ENCODE results near the gene CHRNA4. TPM values are rescaled to one million over a fixed set of nuclear protein-coding genes. Genes with fewer than 3 reads are reported as not detected.

The CHRNA4 gene
- total and polyA plus RNA-seq, 2 donors (not counting 3 experiments of a cell fraction or from before 2014, with no cell fraction given): not detected

GRCh38 chr20:63348828-63349515 lies 12.2 kb downstream of the CHRNA4 start:
- Histone ChIP-seq H3K4me2 (ENCODE audit: insufficient read depth, low read length) (no peak overlapping the region), H3K27ac (ENCODE audit: insufficient read depth, low read depth, low read length) (no peak overlapping the region), H3K27me3 (ENCODE audit: control insufficient read depth in 2 of 2, insufficient read depth in 2 of 2, low read length in 2 of 2) (no peaks in the 10 kb centered on the region), H3K9me1 (replicated peaks; ENCODE audit: control insufficient read depth, extremely low read depth, insufficient read depth, low read length) (no peaks in the 10 kb centered on the region), H3K4me3 (replicated peaks in 1 of 3; ENCODE audit: insufficient read depth in 1 of 3, low read depth in 1 of 3, low read length in 3 of 3) (no peak overlapping the region), H3K9me3 (replicated peaks; ENCODE audit: control insufficient read depth, insufficient read depth, low read length) (no peaks in the 10 kb centered on the region), H4K20me1 (replicated peaks; ENCODE audit: control insufficient read depth, extremely low read depth, insufficient read depth, low read length) (no peaks in the 10 kb centered on the region), H3K36me3 (ENCODE audit: control insufficient read depth in 2 of 2, extremely low read depth in 1 of 2, insufficient read depth in 2 of 2, low read length in 2 of 2) (no peaks in the 10 kb centered on the region), H3K9ac (replicated peaks; ENCODE audit: extremely low read depth, insufficient read depth, low read length) (no peak overlapping the region), H2AFZ (ENCODE audit: low read depth, low read length) (no peak overlapping the region), H3K4me1 (ENCODE audit: control insufficient read depth, extremely low read depth, insufficient read depth, low read length) (no peaks in the 10 kb centered on the region), H3K79me2 (ENCODE audit: control insufficient read depth, insufficient read depth, low read length) (no peaks in the 10 kb centered on the region)
- DNase-seq (ENCODE audit: low read depth, low spot score) (no peak), FAIRE-seq (no peak)
- ChIA-PET CTCF (interaction anchor here (0.9 kb wide), 1 partner anchor 32 kb away, joined by 4 read pairs; no protein-coding TSS in a partner anchor), POLR2A (no interaction called here)
- dilution Hi-C loops (cut with MboI; ENCODE audit: extremely low pct_ligation_motif_present, low sequenced_read_pairs) (no loop called here), intact Hi-C loops (cut with micrococcal nuclease) (no loop called here)
- no peak for TF ChIP-seq FOS (IDR thresholded peaks at IDR 0.05; ENCODE audit: borderline replicate concordance, insufficient read depth, low read length)
- TF ChIP-seq CTCF (IDR thresholded peaks at IDR 0.05; ENCODE audit: extremely low read depth in 1 of 2, insufficient read depth in 1 of 2, low read depth in 1 of 2, low read length in 2 of 2): no peak
- TF ChIP-seq MYC (IDR thresholded peaks at IDR 0.05; ENCODE audit: low read depth, low read length): no peak
- no peak for TF ChIP-seq POLR2A (IDR thresholded peaks at IDR 0.05; ENCODE audit: low read depth, low read length)
- TF ChIP-seq MAX (IDR thresholded peaks at IDR 0.05; ENCODE audit: insufficient read depth, insufficient read length): no peak
- TF ChIP-seq GATA2 (IDR thresholded peaks at IDR 0.05; ENCODE audit: insufficient read depth, insufficient read length, low read depth, low read length): no peak
- no peak for TF ChIP-seq POLR2AphosphoS5 (IDR thresholded peaks at IDR 0.05; ENCODE audit: insufficient read depth, low read depth, low read length)
- no peak for TF ChIP-seq EZH2 (IDR thresholded peaks at IDR 0.05; ENCODE audit: borderline replicate concordance, low read depth, low read length, severe bottlenecking)
- TF ChIP-seq JUN (IDR thresholded peaks at IDR 0.05; ENCODE audit: borderline replicate concordance, insufficient read depth, insufficient read length, low read depth): no peak
- BruUV-seq (replicated peaks): no TSS peak

Measured in endothelial cell of umbilical vein (primary cell).